Mononuclear cell (primary cell): Measurements from ENCODE around the gene ATP13A3. TPM values are rescaled to one million over a fixed set of nuclear protein-coding genes. Genes with fewer than 3 reads are reported as not detected.
A peak's percentile ranks its signal among the peaks of the same experiment; 100 is the strongest.

Source experiments
- H3K27me3 ChIP-seq: 2 replicates; pipeline ENCODE4 v1.6.0; 2011; ENCODE audit warnings: low read length, control low read depth; ENCODE audit not compliant: insufficient read depth
- H3K4me1 ChIP-seq: 2 replicates; pipeline ENCODE4 v1.5.1; 2011; ENCODE audit warnings: mild to moderate bottlenecking, low read length, control low read depth; ENCODE audit not compliant: insufficient read depth
- H3K4me3 ChIP-seq: 2 replicates; pipeline ENCODE4 v1.5.1; 2011; ENCODE audit warnings: mild to moderate bottlenecking, low read length, moderate library complexity
- H3K9me3 ChIP-seq: 2 replicates; pipeline ENCODE4 v1.5.1; 2011; ENCODE audit warnings: low read depth, mild to moderate bottlenecking, control low read depth, low read length
- total RNA-seq: library from RNA; depleted of rRNA; stranded (reverse); fragments of >200 nt; gene quantifications from one replicate; pipeline ENCODE4 v1.2.3, GENCODE V29; 2012

Gene ATP13A3
- total RNA-seq, 1 donor = 179 TPM

- Histone ChIP-seq H3K9me3 (no peaks in the 10 kb centered on the region), H3K4me3 (no peak overlapping the region), H3K27me3 (no peaks in the 10 kb centered on the region), H3K4me1 (no peaks in the 10 kb centered on the region)
Measured at GRCh38 chr3:194418671-194419070, 68.1 kb downstream of the ATP13A3 start.

- Histone ChIP-seq H3K4me3 (no peak overlapping the region), H3K4me1 (no peaks in the 10 kb centered on the region), H3K9me3 (no peaks in the 10 kb centered on the region), H3K27me3 (no peaks in the 10 kb centered on the region)
Measured at GRCh38 chr3:194407423-194407822, 79.4 kb downstream of the ATP13A3 start.

DNA sequence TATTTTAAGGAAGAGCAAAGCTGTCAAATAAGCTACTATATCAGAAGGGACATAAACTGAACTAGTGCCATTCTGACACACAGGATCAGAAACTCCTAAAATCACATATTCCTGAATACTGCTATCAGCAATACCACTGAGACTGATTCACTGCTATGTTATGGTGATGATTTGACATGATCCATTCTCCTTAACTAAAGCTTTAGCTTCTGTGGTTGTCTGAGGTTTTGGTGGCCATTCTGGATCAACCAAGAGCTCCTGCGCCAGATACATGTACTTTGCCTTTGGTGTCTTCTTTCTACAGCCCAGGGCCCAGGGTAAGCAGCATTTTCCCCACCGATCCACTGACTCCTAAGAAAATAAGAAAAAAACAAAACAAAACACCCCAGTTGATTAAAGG lies 81.0 kb downstream of the ATP13A3 start:
- H3K4me3 ChIP-seq = no peak overlapping the region

GRCh38 chr3:194404365-194405140 lies 82.2 kb downstream of the ATP13A3 start:
- peaks cover 2% of the 10 kb centered on the region for H3K27me3 ChIP-seq
- no peak overlapping the region for H3K4me3 ChIP-seq
- no peaks in the 10 kb centered on the region for H3K4me1 ChIP-seq
- H3K9me3 ChIP-seq = no peaks in the 10 kb centered on the region

More for the DNA sequence above, 81.0 kb downstream of the ATP13A3 start:
- H3K27me3 ChIP-seq = no peaks in the 10 kb centered on the region
- H3K4me1 ChIP-seq = no peaks in the 10 kb centered on the region
- no peaks in the 10 kb centered on the region for H3K9me3 ChIP-seq

DNA sequence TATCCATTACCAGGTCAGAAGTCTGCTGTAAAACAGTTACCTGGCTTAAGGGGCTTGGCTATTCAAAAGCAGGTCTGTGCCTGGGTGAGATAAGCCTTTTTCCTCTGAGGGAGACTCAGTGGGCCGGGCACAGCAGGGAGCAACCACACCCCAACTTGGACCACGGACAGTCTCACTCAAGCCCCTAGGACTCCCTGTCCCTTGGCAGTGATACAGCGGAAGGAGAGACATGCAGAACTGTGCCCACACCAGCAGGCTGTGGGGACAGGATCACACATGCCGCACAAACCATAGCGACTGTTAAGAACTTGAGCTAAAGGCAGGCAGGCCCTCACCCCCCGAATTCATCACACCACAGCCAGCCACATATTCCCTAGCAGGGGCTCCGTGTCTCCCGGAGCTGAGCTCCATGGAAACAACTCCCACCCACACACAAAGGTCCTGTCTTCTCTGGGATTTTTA lies 84.9 kb downstream of the ATP13A3 start:
- Histone ChIP-seq H3K4me3 (no peak overlapping the region), H3K27me3 (peaks cover 28% of the 10 kb centered on the region), H3K4me1 (peaks cover 17% of the 10 kb centered on the region), H3K9me3 (no peaks in the 10 kb centered on the region)

DNA sequence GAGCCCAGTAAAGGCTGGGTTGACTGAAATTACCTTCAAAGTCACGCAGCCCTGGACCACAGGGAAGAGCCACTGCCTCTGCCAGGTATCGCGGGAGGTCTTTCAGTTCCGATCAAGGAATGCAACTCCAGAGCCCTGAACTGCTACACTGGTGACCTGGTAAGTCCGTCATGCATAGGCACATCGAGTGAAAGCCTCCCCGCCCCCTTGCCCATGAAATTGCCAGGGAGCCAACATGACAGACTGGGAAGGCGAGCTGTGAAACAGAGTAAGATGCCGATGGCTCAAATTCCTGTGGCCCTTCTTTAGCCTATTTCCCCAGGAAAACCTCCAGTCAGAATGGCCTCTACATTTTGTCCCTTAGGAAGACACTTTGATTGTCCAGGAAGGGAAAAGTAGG lies 85.5 kb downstream of the ATP13A3 start:
- Histone ChIP-seq H3K27me3 (peaks cover 33% of the 10 kb centered on the region), H3K4me1 (peaks cover 21% of the 10 kb centered on the region), H3K4me3 (no peak overlapping the region), H3K9me3 (no peaks in the 10 kb centered on the region)

DNA sequence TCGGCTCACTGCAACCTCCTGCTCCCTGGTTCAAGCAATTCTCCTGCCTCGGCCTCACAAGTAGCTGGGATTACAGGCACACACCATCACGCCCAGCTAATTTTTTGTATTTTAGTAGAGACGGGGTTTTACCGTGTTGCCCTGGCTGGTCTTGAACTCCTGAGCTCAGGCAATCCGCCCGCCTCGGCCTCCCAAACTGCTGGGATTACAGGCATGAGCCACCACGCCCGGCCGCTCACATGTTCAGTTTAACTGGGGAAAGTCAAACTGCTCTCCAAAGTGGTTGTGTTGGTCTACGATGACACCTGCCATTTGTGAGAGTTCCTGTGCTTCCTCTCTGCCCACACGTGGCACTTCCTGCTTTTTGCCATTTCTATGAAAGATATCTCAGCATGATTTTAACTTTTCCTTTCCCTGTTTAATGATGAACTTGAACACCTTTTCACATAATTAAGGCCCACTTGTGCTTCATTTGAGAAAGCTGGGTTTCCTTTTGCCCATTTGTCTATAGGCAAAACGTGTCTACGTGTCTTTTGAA lies 86.9 kb downstream of the ATP13A3 start:
- Histone ChIP-seq H3K27me3 (peaks cover 36% of the 10 kb centered on the region), H3K4me3 (no peak overlapping the region), H3K9me3 (no peaks in the 10 kb centered on the region), H3K4me1 (peaks cover 28% of the 10 kb centered on the region)

DNA sequence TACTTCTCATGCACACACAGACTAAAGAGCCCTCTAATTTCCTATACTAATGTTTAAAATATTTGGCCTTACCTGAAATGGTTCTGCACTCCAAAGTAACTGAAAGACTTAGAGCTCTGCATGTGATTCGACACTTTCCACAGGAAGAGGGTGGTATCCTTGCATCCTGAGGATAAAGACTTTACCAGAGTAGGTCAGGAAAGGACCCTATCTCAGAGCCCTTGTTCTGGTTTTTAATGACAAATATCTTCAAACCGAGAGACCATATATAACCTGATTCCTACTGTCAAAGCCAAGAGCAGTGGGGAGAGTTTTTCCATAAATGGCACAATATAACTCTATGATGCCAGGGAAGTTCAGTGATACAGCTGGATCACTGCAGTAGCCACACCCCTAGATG lies 87.6 kb downstream of the ATP13A3 start, which contains the start of gene GP5:
GP5 (minus strand) TSS at position 101 of the 400 bp plus-strand sequence. CDS start 984 bp downstream, outside the sequence.
- Histone ChIP-seq H3K4me1 (peaks cover 28% of the 10 kb centered on the region), H3K4me3 (peak within 1 kb of the TSS; percentile 19), H3K27me3 (peaks cover 36% of the 10 kb centered on the region), H3K9me3 (no peaks in the 10 kb centered on the region)

GRCh38 chr3:194397757-194398312 lies 89.0 kb downstream of the ATP13A3 start:
- H3K9me3 ChIP-seq = no peaks in the 10 kb centered on the region
- peaks cover 28% of the 10 kb centered on the region for H3K4me1 ChIP-seq
- H3K27me3 ChIP-seq = peaks cover 37% of the 10 kb centered on the region
- H3K4me3 ChIP-seq = peak overlapping the region; percentile 19

- Histone ChIP-seq H3K9me3 (no peaks in the 10 kb centered on the region), H3K4me3 (peak overlapping the region; percentile 19), H3K27me3 (peaks cover 38% of the 10 kb centered on the region), H3K4me1 (peaks cover 28% of the 10 kb centered on the region)
Measured at GRCh38 chr3:194396859-194397756, 89.7 kb downstream of the ATP13A3 start.

DNA sequence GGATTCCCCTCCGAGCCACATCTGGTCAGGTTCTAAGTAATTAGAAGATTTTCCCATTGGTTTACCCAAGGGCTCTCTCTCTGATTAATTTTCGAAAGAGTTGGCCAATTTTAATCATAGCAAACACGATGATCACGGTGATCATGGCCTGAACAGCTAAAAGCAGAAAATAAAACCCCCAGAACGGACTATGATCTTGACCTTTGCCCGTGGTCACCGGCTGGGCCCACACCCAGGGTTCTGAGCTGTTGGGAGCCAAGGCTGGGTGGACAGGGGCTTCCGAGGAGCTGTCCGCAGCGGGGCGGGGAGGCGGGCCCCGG lies 90.3 kb downstream of the ATP13A3 start:
- peak overlapping the region; percentile 19 for H3K4me3 ChIP-seq
- H3K4me1 ChIP-seq = peaks cover 28% of the 10 kb centered on the region
- peaks cover 38% of the 10 kb centered on the region for H3K27me3 ChIP-seq
- no peaks in the 10 kb centered on the region for H3K9me3 ChIP-seq

DNA sequence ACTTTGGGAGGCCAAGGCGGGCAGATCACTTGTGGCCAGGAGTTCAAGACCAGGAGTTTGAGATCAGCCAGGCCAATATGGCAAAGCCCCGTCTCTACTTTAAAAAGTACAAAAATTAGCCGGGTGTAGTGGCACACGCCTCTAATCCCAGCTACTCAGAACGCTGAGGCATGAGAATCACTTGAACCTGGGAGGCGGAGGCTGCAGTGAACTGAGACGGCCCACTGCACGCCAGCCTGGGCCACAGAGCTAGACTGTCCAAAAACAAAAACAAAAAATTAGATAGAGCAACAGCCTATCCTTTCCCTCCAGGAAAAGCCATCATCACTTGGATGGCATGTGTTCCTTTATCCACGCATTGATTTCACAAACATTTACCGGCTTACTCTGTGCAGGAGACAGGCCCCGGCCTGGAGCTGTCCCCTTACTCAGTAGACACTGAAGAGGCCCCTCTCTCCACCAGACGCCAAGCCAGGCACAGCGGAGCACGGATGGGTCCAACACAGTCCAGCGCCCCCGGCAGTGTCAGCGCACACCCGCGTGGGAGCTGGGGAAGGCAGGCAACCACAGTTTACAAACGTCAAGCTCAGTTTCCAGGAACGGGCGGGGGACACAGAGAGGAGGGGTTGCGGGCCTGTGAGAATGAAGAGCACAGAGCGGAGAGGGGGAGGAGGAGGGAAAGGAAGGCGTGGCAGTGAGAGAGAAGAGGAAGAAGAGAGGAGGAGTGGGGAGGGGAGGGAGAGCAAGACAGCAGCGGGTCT lies 90.8 kb downstream of the ATP13A3 start:
- Histone ChIP-seq H3K4me3 (no peak overlapping the region), H3K4me1 (peaks cover 28% of the 10 kb centered on the region), H3K9me3 (no peaks in the 10 kb centered on the region), H3K27me3 (peaks cover 38% of the 10 kb centered on the region)

DNA sequence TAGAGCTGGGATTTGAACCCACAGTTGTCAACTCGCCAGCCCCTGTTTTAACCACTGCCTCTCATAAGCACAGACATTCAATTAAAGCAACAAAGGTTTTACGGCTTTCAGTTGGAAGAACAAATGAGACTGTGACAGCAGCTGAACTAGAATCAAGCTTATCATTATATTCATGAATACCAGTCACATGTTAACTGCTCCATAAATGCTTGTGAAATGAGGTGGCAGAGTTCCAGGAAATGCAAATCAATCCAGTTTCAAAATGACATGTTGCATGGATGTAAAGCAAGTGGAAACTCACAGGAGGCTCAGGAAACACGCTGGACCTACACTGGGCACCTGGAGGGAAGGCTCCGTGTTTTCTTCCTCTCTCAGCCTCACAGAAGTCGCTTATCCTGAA lies 91.6 kb downstream of the ATP13A3 start:
- peaks cover 28% of the 10 kb centered on the region for H3K4me1 ChIP-seq
- H3K4me3 ChIP-seq = no peak overlapping the region
- peaks cover 38% of the 10 kb centered on the region for H3K27me3 ChIP-seq
- no peaks in the 10 kb centered on the region for H3K9me3 ChIP-seq

- no peak overlapping the region for H3K4me3 ChIP-seq
- H3K4me1 ChIP-seq = peaks cover 18% of the 10 kb centered on the region
- peaks cover 19% of the 10 kb centered on the region for H3K27me3 ChIP-seq
- H3K9me3 ChIP-seq = no peaks in the 10 kb centered on the region
Measured at GRCh38 chr3:194392576-194392975, 94.2 kb downstream of the ATP13A3 start.
